CD4-positive, alpha-beta T cell treated with Interleukin-15 for 4 hours (primary cell): ENCODE data around the gene SOBP.

Experiments
- DNase-seq: peaks from one replicate; pipeline ENCODE4 v3.0.0-alpha.2; 2020; ENCODE audit warnings: low spot score

The SOBP gene

DNA sequence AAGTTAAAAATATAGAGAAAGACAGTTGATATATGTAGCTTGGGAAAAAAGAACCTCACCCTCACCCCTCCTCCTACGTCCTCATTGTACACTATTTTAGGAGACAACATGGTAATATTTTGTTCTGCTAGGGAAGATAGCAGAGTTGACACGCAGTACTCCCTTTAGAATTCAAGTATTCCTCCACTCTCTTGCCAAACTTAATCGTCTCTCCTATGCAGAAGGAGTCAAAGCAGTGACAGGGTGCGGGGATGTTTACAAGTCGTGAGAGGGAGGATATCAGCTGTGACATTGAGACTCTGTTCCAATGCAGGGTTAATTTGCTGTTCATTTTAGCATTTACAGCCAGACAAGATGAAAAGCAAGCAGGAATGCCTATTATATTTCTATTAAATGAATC, 97.5 kb downstream of the SOBP start:
- DNase-seq: no peak

DNA sequence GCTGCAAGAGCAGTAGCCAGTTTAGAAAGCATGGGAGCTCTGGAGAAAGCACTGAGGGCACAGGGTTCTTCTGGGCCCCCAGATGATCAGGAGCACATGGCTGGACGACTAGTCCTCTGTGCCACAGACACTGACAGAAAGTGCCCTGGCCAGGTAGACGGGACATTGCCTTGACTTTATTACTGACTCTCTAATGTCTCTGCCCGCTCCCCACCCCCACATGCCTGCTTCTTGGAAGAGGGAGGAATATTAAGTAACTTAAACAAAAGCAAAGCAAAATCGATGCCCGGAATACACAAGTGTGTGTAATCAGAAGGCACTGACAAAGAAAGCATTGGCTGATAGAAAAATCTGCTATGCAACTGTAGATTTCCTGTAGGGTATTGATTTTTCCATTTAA, 99.3 kb downstream of the SOBP start:
- no peak for DNase-seq

DNA sequence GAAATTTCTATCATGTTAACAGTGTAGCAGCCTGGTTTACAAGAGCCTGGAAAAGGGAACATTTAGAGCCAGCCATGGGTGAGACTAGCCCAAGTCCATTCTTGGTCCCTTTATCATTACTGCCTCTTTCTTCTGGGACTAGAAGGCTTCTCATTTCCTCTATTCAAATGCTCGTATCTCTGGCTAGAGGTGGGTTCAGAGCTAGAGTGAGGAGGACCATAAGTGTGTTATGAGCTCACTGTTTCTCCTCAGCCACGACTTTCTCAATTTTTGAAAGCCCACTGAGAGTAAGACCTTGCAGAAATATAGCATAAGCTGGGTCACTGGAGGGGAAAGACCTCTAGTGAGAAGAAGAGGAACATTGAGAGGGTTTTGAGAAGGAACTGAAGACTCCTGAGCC, 100.0 kb downstream of the SOBP start:
- DNase-seq: no peak

DNA sequence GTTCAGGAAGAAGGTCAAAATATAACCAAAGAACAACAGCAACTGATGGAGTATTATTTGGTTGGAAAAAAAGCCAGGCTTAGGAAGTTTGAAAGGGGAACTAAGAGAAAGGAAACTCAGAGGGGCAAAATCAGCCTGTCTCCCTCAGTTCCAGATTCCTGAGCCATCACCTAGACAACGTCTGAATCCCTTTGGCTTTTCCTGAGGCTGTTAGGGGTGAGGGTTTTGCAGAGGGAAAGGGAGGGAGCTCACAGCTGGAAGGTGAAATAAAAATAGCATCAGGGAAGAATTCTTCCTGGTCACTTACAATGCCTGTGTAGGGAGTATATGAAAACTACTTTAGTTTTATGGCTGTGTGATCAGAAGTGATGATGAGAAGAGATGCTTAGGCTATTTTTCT, 100.5 kb downstream of the SOBP start:
- DNase-seq: no peak

DNA sequence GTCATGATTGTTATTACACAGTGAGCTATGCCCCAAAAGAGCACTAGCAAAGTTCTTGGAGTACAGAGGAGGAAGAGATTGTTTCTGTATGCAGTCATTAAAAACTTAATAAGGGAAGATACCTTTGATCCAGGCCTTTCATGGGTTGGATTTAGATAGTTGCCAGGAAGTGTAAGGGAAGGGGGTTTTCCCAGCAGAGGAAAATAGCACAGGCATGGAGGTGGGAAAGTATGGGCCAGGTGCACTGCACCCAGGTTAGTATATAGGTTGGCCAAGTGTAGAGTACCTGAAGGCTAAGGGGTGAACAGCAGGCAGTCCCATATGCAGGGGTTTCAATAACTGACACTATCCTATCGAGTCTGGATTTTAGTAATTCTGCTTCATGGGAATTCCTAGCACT, 101.4 kb downstream of the SOBP start:
- no peak for DNase-seq

DNA sequence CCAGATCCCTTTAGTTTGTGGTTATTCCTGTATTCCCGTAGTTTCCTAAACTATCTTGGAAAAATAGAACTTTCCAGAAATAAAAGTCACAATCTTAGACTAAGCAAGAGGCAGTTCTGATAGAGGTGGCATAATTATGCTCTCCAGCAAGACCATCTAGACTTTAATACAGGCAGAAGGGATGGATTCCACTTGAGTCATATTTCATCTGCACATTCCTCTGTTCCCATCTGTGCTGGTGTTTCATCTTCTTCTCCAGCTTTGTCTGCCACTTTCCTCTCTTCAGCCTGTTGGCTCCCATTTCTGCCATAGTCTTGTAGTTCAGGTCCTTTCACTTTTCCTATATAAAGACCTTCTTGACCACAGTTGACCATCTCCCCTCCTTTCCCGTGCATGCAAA, 102.9 kb downstream of the SOBP start:
- no peak for DNase-seq

DNA sequence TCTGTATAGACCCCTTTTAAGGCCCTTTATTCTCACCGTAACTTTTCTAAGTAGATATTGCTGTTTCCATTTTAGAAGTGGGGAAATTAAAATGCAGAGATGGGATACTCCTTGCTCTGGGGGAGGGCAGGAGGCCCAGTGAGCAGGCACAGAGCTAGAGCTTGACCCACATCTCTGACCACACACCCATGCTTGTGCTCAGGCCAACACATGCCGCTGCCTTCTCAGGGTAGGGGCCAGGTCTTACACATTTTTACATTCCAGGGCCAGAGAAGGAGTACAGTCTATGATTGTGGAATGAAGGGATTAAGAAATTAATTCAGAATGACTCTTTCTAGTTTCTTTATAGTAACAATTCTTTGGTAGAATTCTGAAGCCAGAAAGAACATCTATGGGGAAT, 104.8 kb downstream of the SOBP start:
- DNase-seq: no peak

DNA sequence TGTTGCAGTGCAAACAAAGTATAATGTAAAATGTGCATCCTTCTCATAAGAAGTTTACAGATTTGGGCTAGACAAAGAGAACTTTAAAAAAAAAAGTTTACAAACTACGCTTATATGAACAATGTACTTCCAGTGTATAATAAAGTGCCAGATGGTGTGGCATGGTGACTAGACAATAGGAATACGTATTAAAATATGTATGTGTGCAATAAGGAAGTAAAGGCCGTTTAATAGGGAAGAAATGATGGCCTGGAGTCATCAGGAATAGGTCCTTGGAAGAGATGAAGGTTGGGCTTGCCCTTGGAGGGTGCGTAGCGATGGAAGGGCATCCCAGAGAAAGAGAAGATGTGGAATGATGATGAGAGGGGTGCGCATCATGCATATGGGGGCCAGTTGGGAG, 108.2 kb downstream of the SOBP start:
- DNase-seq: no peak

DNA sequence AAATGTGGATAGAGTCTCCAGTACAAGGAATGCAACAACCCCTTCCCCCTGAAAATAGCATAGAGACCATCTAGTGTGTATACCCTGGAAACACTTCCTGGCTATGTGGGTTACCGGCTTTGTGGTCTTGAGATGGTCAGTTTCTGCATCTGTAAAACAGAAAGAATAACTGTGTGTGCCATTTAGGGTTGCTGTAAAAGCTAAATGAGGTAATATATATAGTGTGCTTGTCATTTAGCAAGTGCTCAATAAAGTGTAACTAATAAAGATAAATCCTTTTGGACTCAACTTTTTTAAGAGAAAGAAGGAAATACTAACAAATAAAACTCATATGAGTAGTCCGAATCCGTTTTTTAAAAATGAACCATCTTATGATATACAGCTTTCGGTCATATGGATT, 109.1 kb downstream of the SOBP start:
- DNase-seq: no peak

DNA sequence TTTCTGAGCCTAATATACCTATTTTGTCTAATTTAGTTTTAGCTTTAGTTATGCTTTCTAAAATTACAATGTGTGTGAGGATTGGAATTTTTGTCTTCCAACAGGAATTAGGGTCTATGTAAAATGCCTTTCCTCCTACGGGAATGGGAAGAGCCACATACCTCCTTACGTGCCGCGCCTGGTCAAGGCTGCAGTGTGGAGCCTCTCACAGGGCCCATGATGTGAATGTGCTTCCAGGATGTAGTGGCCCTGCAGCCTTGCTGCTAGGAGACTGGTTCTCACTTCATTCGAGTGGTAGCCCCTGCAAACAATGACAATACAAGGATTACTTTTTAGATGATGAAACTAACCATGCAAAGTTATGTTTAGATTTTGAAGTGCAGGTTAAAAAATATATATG, 110.2 kb downstream of the SOBP start:
- DNase-seq: no peak

DNA sequence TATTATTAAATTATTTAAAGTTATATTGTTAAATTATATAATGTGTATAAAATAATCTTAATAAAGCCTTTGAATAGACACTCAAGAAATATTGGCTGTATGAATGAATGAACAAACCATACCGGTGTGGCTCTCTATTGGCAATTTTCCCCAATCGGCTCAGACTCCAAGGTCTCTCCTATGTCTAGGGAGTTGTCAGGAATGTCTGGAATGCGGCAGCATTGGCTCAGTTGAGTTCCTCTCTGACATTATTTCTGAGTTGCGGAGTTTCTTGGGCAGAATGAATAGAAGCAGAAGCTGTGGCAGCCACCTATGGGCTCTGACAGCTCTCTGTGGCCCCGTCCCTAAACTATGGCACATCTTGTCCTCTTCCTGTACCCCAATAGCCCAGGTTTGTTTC, 111.0 kb downstream of the SOBP start:
- DNase-seq: no peak

DNA sequence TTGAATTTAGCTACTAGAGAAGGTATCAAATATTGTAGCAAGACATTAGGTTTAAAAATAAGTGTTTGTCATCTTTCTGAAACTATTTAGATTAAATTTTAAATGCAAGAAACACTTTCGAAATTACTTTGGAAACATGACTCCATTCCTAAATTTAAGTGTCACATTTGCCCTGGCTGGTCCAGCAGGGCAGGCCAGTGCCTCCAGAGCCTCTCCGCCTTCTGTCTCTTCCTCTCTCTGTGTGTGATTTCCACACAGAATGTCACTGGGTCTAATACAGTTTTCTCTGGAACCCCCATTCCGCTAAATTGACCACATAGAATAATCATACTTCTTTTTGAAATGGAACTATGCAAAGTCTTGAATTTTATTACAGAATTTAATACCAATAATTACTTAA, 111.5 kb downstream of the SOBP start:
- no peak for DNase-seq

DNA sequence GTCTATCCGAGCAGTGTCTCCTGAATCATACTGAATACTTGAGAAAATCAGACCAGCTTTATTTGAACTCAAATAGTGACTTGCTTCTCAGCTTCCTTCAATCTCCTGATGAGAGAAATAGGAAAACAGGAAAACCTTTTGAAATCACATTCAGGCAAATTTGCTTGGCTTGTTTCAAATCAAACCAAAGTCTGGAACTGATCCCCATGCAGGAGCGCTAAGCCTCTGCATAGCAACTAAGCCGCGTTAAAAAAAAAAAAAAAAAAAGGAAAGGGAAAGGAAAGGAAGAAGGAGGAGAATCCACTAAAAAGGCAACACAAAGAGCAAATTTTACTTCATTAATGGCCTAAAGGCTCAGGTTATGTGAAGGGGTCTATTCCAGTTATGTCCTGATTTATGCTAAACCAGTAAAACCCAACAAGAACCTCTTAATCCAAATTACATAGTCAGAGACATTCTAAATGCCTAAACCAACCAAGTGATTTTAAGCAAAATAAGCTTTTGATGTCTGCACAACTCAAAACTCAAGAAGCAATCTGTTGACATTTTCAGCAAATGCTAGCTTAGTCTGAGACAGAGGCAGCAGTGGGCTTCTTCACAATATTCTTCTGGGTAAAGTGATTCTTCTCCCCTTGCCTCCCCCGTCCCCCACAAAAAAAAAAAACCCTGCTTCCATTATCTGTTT, 112.5 kb downstream of the SOBP start:
- no peak for DNase-seq

DNA sequence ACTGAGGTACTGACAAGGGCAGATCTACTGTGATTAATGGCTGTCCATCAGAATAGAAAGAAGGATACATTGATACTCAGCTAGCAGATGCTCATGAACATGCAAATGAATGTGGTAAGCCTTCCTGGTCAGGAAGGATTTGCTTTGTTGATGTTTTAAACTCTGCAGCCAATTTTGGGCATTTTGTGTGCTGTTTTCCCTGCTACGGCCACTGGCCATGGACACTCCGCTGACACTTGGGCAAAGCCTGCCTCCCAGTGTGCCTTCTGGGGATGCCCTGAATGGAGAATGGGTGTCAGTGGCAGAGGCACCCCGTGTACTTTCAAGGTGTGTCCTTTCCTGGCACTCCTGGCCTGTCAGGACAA, 113.1 kb downstream of the SOBP start:
- no peak for DNase-seq

DNA sequence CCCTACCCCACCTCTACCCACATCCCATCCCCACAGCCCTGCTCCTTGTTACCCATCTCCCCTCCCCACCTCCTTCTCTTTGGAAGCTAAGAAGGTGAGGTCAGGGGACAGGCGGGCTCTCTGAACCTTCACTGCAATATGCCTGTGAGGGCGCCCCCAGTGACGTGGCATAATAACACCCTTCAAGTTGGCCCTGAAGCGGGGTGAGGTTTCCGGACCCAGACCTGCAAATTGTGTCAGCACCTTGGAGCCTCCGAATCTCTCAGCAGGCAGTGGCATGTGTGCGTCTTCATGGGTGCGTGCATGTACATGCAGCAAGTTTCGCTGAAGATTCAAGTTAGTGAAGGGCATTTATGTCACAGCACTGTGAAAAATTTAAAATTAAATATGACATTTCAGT, 114.6 kb downstream of the SOBP start:
- no peak for DNase-seq

DNA sequence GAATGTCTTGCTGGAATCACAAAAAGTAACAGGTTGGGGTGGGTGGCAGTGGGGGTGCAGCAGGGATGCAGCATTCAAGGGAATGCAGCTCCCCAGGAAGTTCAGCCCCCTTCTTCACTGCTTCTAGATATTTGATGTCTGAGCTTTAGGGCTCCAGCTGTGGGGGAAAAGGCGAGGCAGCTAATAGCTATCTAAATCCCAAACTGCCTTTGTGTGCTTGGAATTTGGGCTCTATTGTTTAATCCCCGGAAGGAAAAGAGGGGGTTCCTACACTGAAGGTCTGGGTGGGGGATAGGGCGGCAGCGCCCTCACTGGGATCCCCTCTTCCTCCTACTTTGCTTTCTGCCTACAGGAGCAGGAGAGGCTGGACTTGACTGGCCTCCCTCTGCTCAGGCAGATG, 116.5 kb downstream of the SOBP start:
- no peak for DNase-seq

DNA sequence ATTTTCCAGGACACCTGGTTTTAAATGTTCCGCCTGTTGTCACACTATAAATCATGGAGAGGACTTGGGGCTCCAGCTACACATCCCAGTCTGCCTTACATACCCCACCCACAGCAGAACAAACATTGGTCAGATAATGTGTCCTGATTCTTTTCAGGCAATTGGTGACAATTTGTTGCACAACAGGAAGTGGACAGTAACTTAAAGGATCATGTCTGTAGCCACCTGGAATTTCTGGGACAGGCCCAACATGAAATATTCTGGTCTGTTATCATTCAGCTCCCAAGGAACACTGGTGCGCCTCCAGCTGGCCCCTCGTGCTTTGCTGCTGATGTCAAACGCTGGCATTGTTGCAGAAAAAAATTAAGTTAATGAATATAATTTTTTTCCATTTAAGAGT, 117.2 kb downstream of the SOBP start:
- DNase-seq: no peak

DNA sequence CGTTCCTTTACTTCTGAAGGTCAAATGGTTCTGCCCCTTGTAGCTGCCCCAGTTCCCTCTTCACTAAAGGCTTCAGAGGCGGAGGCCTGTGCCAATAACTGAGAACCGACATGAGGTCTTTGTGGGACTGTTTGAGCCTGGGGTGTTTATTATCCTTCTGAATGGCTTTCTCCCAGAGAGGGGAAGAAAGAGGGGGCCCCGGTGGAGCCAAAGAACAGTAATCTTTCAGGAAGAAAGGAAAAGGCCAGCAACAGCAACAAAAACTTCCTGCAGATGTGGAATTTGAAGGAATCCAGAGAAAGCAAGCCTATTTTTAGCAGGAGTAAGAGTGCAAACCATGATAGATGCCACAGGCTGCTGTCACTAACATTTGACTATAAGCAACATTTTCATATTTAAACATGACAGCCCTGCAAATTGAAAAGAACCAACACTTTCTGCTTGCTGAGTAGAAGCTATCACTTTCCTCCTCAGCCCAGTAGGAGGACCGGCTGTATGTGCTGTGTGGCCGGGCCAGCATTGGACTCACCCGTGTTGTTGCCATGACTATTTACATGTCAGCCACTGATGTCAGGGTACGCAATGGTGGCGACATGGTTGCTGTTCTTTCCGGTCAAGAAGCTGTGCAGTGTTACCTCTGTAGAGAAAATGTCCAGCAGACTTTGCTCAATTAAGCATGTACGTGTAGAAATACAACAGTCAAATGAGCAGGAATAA, 121.3 kb downstream of the SOBP start:
- no peak for DNase-seq

DNA sequence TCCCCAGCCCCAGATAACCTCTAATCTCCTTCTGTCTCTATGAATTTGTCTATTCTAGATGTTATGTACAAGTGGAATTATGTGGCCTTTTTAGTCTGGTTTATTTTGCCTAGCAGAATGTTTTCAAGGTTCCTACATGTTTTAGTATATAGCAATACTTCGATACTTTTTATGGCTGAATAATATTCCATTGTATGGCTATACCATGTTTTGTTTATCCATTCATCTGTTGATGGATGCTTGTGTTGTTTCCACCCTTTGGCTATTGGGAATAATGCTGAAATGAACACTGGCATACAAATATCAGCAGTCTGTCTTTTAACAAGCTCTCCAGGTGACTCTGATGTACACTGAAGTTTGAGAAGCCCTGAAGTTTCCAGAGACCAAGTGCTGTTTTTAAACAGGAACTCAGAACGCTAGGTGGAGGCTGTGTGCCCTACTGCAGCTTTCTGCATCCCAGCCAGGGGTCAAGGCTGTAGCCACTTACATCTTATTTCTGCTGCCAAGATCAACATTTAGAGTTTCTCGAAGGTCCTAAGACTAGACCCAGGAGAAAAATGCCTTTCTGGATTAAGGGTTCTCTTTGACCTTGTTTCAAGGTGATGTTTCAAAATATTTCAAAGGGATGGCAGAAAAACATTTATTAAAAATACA, 123.0 kb downstream of the SOBP start:
- DNase-seq: no peak

DNA sequence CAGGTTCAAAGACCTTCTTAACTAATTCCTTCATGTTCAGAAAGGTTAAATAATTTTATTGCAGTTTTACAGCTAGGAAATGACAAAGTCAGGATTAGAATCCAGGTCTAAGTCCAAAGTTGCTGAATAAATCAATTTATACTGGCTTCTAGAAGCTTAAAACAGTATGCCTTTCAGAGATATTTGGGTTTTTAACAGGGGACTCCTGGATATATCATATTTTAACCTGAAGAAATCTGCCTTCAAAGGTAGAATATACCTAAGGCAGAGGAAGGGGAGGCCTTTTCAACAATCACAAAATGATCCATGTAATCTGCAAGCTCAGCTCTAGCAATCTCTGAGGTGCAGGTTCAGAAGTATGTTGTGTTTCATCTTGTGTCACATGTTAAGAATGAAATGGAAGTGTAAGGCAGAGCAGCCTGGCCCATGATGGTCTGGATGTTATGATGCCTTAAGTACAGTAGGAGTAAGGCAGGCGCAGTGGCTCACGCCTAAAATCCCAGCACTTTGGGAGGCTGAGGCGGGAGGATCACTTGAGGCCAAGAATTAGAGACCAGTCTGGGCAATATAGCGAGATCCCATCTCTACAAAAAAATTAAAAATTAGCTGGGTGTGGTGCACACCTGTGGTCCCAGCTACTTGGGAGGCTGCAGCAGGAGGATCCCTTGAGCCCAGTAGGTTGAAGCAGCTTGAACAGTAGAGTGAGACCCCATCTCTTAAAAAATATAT, 123.9 kb downstream of the SOBP start:
- no peak for DNase-seq

DNA sequence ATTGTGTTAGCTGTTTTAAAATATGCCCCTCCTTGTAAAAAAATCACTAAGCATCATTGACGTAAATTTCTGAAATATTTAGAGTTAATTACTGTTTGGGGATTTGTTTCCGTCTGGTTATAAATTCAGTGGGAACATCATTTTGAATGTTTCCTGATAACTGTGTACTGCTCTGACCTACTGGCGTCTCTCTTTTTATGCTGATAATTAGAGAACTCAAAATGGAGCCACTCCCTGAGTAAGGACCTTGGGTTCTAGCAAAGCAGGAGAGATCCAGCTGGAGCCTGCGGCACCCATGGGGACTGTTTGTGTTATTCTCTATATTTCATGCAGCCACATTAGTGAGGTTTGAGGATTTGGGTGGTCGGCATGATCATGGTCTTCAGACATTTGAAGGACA, 124.9 kb downstream of the SOBP start:
- no peak for DNase-seq

DNA sequence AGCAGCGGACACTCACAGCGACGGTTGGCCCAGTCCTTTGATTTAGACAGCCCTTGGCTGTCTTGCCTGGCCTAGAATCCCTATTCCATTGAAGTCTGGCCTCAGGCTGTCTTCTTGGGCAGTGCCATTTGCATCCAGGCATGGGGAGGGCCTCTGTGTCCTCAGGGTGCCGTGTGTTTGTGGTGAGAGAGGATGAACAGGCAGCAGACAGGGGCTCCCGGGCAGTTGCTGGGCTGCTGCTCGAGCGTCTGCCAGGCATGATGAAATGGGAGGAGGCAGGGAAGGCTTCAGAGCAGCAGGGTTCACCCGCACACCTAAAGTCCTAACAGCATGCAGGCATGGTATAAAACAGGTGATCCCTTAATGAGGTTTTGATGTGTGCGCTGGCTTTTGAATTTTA, 126.9 kb downstream of the SOBP start:
- DNase-seq: no peak

DNA sequence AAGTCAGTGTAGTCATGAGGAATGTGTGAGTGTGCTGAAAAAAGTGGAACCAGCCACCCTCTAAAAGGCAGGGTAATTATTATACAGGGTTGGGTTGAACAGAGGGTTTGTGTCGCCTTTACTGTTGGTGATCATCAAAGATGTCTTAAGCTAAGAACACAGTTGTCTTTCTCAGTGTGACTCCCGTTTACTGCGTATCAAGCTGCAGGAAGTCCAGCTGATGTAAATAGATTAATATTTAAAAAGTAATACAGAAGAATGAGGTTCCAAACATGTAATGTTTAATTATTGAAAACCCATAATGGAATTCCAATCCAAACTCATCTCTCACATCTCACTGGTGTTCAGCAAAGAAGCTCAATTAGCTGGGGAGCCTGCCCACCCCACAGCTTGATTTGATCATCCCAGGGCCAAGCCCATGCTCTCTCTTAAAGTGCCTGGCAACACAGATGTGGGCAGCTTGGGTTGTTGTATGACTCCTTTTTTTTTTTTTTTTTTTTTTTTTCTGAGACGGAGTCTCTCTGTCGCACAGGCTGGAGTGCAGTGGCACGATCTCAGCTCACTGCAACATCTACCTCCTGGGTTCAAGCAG, 127.5 kb downstream of the SOBP start:
- no peak for DNase-seq
